Measurements from ENCODE around the gene METTL1. TPM values are rescaled to one million over a fixed set of nuclear protein-coding genes. Genes with fewer than 3 reads are reported as not detected.

METTL1 gene
- total RNA-seq, 1 donor from 2014 or later: 10.6 TPM

DNA sequence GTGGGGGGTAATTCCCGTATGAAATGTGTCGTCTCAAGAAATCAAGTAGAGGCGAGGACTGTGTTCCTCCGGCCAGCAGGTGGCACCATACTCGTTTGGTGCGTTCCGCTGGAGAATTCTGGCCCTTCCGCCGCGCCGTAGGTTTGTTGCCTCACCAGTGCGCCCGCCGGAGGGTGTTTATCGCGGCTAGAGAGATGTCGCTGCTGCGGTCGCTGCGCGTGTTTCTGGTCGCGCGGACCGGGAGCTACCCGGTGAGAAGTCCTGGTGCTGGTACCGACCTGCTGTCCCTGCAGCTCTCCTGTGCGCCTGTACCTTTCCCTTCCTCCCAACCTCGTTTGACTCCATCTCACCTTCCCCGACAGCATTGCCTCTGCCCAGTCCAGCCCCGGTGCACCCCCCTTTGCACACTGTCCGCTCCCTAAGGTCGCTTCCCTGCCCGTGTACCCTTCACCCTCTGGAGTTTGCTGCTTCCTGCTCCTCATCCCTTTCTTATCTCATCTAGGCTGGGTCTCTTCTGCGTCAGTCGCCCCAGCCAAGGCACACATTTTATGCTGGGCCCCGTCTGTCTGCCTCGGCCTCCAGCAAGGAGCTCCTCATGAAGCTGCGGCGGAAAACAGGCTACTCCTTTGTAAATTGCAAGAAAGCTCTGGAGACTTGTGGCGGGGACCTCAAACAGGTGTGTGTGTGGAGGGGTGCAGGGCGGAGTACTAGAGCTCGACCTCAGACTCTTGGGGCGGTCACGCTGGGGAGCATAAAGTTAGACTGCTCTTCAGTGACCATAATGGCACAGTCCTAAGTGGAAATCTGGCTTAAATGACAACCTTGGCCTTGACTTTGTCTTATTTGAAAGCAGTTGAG, 10.9 kb upstream of the METTL1 start, which contains the start of gene TSFM:
Gene TSFM, plus strand, starts transcription at position 180 of the 858 bp plus-strand sequence. Its CDS starts 15 bp downstream, at position 195.
- Mint-ChIP-seq H3K27me3 (ENCODE audit: unreplicated experiment) (peaks cover 2% of the 10 kb centered on the region), H3K4me1 (ENCODE audit: unreplicated experiment) (peaks cover 15% of the 10 kb centered on the region), H3K9me3 (ENCODE audit: unreplicated experiment) (no peaks in the 10 kb centered on the region), H3K4me3 (ENCODE audit: unreplicated experiment) (peak within 1 kb of the TSS; percentile 100), H3K27ac (ENCODE audit: unreplicated experiment) (peak within 1 kb of the TSS; percentile 61), H3K36me3 (ENCODE audit: low read depth, unreplicated experiment) (peaks cover 30% of the 10 kb centered on the region)
- TF ChIP-seq, protein P1, sequence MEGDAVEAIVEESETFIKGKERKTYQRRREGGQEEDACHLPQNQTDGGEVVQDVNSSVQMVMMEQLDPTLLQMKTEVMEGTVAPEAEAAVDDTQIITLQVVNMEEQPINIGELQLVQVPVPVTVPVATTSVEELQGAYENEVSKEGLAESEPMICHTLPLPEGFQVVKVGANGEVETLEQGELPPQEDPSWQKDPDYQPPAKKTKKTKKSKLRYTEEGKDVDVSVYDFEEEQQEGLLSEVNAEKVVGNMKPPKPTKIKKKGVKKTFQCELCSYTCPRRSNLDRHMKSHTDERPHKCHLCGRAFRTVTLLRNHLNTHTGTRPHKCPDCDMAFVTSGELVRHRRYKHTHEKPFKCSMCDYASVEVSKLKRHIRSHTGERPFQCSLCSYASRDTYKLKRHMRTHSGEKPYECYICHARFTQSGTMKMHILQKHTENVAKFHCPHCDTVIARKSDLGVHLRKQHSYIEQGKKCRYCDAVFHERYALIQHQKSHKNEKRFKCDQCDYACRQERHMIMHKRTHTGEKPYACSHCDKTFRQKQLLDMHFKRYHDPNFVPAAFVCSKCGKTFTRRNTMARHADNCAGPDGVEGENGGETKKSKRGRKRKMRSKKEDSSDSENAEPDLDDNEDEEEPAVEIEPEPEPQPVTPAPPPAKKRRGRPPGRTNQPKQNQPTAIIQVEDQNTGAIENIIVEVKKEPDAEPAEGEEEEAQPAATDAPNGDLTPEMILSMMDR (IDR thresholded peaks at IDR 0.05; ENCODE audit: unreplicated experiment): peak; percentile 83
- peak; percentile 95 for DNase-seq (ENCODE audit: low spot score)

DNA sequence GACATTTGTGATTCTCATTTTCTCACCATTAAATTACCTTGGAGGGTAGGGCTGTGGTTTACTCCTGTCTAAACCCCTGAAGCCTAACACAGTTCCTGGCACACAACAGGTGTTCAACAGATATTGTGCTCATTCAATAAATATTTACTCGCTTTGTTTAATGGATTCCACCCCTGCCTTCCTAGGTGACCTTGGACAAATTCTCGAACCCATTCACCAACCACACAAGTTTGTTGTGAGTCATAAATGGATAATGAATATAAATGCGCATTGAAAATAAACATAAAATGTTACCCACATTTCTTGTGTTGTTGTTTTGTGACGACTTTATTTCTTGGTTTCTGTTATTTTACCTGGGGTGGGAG, 10.3 kb upstream of the METTL1 start:
- no peaks in the 10 kb centered on the region for H3K9me3 Mint-ChIP-seq (ENCODE audit: unreplicated experiment)
- TF ChIP-seq, protein P1 (IDR thresholded peaks at IDR 0.05; ENCODE audit: unreplicated experiment): no peak
- peaks cover 2% of the 10 kb centered on the region for H3K27me3 Mint-ChIP-seq (ENCODE audit: unreplicated experiment)
- peaks cover 15% of the 10 kb centered on the region for H3K4me1 Mint-ChIP-seq (ENCODE audit: unreplicated experiment)
- DNase-seq (ENCODE audit: low spot score): no peak
- peak overlapping the region; percentile 100 for H3K4me3 Mint-ChIP-seq (ENCODE audit: unreplicated experiment)
- peaks cover 28% of the 10 kb centered on the region for H3K36me3 Mint-ChIP-seq (ENCODE audit: low read depth, unreplicated experiment)
- no peak overlapping the region for H3K27ac Mint-ChIP-seq (ENCODE audit: unreplicated experiment)

DNA sequence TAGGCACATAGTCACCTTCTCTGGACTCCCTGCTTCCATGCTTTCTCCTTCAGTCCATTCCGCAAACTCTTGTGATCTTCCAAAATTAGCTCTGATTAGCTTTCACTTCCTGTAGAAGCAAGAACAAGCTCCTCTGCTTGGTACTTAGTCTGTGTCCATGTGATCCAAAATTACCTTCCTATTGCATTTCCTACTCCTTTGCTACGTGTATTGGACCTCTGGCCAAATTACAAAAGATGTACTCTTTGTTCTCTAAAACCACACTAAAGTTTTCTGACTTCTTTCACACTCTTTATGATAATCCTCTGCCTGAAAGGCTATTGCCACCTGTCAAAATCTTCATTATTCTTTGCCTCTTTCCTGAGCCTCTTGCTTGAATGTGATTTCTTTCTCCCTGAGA, 9.9 kb upstream of the METTL1 start:
- peak overlapping the region; percentile 15 for H3K4me3 Mint-ChIP-seq (ENCODE audit: unreplicated experiment)

DNA sequence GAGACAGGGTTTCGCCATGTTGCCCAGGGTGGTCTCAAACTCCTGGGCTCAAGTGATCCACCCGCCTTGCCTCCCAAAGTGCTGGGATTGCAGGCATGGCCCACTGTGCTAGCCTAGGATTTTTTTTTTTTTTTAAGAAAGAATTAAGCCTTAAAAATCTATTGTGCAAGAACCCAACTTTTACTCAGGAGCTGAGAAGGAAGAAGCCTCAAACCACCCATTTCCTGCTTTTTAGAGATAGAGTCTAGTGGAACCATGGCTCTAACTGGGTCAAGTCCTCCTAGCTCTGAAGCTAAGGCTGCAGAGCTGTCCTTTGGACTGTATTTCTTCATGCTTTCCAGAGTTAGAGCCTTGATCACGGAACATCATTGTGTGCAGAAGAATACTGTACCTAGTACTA, 9.3 kb upstream of the METTL1 start:
- peaks cover 20% of the 10 kb centered on the region for H3K36me3 Mint-ChIP-seq (ENCODE audit: low read depth, unreplicated experiment)
- no peak overlapping the region for H3K4me3 Mint-ChIP-seq (ENCODE audit: unreplicated experiment)
- no peaks in the 10 kb centered on the region for H3K9me3 Mint-ChIP-seq (ENCODE audit: unreplicated experiment)
- H3K27me3 Mint-ChIP-seq (ENCODE audit: unreplicated experiment): peaks cover 2% of the 10 kb centered on the region
- TF ChIP-seq, protein P1 (IDR thresholded peaks at IDR 0.05; ENCODE audit: unreplicated experiment): no peak
- peaks cover 15% of the 10 kb centered on the region for H3K4me1 Mint-ChIP-seq (ENCODE audit: unreplicated experiment)
- no peak overlapping the region for H3K27ac Mint-ChIP-seq (ENCODE audit: unreplicated experiment)
- no peak for DNase-seq (ENCODE audit: low spot score)

More for the DNA sequence above, 9.9 kb upstream of the METTL1 start:
- Mint-ChIP-seq H3K9me3 (ENCODE audit: unreplicated experiment) (no peaks in the 10 kb centered on the region), H3K27ac (ENCODE audit: unreplicated experiment) (no peak overlapping the region), H3K27me3 (ENCODE audit: unreplicated experiment) (peaks cover 2% of the 10 kb centered on the region), H3K36me3 (ENCODE audit: low read depth, unreplicated experiment) (peaks cover 24% of the 10 kb centered on the region), H3K4me1 (ENCODE audit: unreplicated experiment) (peaks cover 15% of the 10 kb centered on the region)
- TF ChIP-seq, protein P1 (IDR thresholded peaks at IDR 0.05; ENCODE audit: unreplicated experiment): no peak
- DNase-seq (ENCODE audit: low spot score): no peak

DNA sequence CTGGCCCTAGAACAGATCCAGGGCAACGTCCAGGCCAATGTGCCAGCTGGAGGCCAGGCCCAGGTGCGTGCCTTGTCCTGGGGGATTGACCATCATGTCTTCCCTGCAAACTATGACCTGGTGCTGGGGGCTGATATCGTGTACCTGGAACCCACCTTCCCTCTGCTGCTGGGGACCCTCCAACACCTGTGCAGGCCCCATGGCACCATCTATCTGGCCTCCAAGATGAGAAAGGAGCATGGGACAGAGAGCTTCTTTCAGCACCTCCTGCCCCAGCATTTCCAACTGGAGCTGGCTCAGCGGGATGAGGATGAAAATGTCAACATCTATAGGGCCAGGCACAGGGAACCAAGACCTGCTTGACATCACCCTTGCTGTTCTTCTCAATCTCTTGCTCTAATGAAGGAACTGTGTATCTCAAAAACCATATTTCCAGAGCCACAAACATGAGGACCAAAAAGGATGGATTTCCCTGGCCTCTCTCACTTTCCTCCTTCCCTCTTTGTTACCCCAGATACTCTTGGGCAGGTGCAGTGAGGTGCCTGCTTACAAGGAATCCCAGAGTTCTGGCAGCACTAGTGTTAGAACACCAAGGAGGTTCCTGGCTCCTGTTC, 8.5 kb upstream of the METTL1 start:
- Mint-ChIP-seq H3K4me1 (ENCODE audit: unreplicated experiment) (peaks cover 15% of the 10 kb centered on the region), H3K9me3 (ENCODE audit: unreplicated experiment) (no peaks in the 10 kb centered on the region), H3K4me3 (ENCODE audit: unreplicated experiment) (no peak overlapping the region), H3K27ac (ENCODE audit: unreplicated experiment) (no peak overlapping the region), H3K27me3 (ENCODE audit: unreplicated experiment) (peaks cover 2% of the 10 kb centered on the region), H3K36me3 (ENCODE audit: low read depth, unreplicated experiment) (peaks cover 22% of the 10 kb centered on the region)
- TF ChIP-seq, protein P1 (IDR thresholded peaks at IDR 0.05; ENCODE audit: unreplicated experiment): no peak
- no peak for DNase-seq (ENCODE audit: low spot score)

Data from endothelial cell (in vitro differentiated cells).